Coronary artery (tissue), 2 donors: Measurements from ENCODE around the gene STK17B.
A peak's percentile ranks its signal among the peaks of the same experiment; 100 is the strongest.

Experiments used
- DNase-seq: peaks from one replicate; pipeline ENCODE4 v3.0.0-alpha.2; 2017; ENCODE audit warnings: low spot score
- H3K27ac ChIP-seq, 2 donors: fragments of 200-600 bp; sonication (generic); one replicate each; pipeline ENCODE4 v1.5.1; 2016 to 2019
- H3K4me3 ChIP-seq: fragments of 200-600 bp; sonication (generic); 2 replicates; pipeline ENCODE4 v1.5.1; 2016; ENCODE audit warnings: mild to moderate bottlenecking, moderate library complexity
- TF ChIP-seq, protein P1 (sequence below): fragments of 200-600 bp; sonication (generic); IDR thresholded peaks from one replicate; pipeline ENCODE4 v1.5.1; 2019; ENCODE audit warnings: antibody characterized with exemption

The STK17B gene

DNA sequence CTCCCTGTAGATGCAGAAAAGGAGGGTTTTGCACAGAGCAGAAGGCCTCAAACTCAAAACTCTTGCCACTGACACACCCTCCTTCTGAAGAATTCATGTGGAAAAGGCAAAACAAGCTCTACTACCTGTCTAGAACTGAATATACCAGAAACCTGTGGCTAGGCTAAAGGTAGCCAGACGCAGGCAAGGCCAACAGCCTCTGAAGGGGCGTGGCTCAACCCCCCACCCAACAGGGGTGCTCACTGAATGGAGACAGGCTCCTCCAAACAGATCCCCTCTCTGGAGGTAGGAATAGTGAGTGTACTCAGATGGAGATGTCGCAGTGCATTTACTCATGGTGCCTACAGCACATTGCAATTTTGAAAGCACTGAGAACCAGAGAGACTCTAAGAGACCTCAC is 3.0 kb upstream of the STK17B start:
- Histone ChIP-seq H3K4me3 (no peak overlapping the region), H3K27ac (no peak overlapping the region)
- DNase-seq = no peak
- TF ChIP-seq, protein P1, sequence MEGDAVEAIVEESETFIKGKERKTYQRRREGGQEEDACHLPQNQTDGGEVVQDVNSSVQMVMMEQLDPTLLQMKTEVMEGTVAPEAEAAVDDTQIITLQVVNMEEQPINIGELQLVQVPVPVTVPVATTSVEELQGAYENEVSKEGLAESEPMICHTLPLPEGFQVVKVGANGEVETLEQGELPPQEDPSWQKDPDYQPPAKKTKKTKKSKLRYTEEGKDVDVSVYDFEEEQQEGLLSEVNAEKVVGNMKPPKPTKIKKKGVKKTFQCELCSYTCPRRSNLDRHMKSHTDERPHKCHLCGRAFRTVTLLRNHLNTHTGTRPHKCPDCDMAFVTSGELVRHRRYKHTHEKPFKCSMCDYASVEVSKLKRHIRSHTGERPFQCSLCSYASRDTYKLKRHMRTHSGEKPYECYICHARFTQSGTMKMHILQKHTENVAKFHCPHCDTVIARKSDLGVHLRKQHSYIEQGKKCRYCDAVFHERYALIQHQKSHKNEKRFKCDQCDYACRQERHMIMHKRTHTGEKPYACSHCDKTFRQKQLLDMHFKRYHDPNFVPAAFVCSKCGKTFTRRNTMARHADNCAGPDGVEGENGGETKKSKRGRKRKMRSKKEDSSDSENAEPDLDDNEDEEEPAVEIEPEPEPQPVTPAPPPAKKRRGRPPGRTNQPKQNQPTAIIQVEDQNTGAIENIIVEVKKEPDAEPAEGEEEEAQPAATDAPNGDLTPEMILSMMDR = no peak

DNA sequence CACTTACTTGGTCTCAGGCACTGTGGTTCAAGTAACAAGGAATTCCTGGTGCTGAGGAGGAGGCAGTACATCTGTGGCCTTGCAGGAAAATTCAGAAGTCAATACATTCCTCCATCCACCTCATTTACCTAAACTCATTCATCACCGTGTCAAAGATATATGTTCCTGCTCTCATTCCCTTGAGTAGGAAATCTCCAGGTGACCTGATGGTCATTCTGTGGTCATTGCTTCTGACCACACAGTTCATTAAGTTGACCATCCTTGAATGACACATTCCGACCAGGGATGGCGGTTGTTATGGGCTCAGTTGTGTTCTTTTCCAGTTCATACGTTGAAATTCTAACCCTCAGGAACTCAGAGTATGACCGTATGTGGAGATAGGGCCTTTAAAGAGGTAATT is 2.1 kb upstream of the STK17B start:
- Histone ChIP-seq H3K27ac (no peak overlapping the region), H3K4me3 (no peak overlapping the region)
- TF ChIP-seq, protein P1 = no peak
- DNase-seq = no peak

DNA sequence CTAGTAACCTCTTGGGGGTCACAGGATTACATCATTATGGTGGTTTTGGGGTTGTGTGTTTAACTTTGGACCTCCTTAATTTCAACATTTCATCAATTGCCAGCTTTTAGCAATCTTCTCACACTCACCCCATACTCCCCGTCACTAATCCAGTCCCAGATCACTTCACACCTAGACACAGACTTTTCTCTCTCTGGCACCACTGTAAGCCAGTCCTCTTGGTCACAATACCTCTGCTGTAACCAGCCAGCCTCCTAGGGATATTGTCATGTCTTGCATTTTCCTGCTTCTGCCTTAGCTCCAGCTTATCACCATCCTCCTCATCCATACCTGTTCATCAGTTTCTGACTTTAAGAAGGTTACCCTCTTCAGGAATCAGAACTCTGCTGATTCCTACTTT is 1.6 kb upstream of the STK17B start:
- no peak for DNase-seq
- Histone ChIP-seq H3K4me3 (no peak overlapping the region), H3K27ac (no peak overlapping the region)
- TF ChIP-seq, protein P1 = no peak

DNA sequence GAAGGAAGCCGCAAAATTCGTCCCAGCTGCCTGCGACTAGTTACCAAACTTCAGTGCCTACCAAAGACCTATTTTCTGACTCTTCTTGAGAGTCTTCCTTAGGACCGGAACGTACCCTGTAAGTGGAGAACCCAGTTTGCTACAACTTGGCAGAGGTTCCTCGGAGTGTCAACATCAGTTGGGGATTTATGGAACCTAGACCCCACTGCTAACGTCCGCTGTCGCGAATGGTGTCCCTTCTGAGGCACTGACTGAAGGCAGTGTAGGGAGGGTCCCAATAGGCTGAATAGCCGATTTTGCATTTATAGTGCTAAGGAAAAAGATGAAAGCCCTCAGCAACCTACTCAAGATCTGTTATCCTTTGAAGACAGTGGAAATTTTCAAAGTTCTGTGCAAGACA is 568 bp upstream of the STK17B start:
- TF ChIP-seq, protein P1 = no peak
- no peak for DNase-seq
- Histone ChIP-seq H3K4me3 (peak overlapping the region; percentile 85), H3K27ac (peak overlapping the region; percentile 70 to 93)

DNA sequence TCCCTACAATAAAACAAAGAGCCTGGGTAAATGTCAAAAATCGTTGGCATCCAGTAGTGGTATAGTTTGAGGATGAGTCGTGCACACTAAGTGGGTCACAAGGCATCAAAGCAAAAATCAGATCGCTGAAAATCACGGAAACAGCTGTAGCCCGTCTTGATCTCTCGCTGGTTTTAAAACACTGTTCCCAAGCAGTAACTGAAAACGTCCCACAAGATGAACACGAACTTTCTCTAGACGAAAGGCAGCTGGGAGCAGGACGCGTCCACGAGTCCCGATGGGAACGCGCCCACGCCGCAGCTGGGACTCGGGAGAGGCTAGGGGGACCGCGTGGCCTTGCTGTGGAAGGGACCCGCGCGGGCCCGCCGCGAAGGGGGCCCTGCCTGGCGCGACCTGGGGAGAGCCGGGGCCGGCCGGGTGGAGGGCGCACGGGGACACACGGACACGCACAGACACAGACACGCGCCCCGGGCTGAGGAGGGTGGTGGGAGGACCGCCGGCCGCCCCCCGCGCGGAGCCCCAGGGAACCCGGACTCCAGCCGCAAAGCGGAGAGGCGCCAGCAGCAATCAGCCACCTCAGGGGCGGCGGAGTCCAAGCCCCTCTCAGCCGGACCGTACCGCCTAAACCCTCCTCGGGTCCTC is 651 bp downstream of the STK17B start:
- H3K4me3 ChIP-seq = peak overlapping the region; percentile 85
- TF ChIP-seq, protein P1 = no peak
- DNase-seq = no peak
- H3K27ac ChIP-seq = peak overlapping the region; percentile 81 to 93

DNA sequence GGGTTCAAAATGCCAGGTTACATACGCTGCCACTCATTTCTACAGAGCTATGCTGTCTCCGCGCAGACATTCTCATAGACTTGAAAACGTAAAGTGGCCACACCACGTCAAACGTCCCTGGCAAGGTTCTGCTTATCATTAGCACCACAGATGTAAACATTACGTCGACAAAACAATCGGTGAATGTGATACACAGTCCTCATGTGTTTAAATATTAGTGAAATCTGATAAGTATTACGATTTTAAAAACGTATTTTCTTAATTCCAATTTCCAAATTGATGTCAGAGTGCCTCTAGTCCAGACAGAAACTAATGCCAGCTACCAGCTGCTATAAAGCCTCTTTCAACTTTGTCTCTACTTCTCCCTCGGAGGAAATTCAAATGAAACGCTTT is 1.2 kb downstream of the STK17B start:
- Histone ChIP-seq H3K4me3 (peak overlapping the region; percentile 85), H3K27ac (peak overlapping the region; percentile 81 to 93)
- DNase-seq = no peak
- TF ChIP-seq, protein P1 = no peak

DNA sequence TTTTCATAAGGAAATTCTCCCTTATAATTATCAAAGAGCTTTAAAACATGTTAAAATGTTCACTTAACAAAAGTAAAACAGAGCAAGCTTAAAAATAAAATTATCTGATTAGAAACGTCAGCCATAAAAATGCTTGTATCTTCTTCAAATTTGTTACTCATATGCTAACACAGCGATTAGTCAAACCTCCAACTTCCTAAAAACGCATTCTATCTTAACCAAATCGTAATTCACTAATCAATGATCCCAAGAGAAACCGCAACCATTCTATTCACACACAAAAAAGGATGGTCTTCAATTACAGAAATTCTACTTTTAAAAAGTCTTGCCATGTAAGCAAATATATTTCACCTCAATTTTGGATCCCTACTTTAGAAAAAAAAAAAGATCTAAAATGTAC is 1.9 kb downstream of the STK17B start:
- Histone ChIP-seq H3K4me3 (peak overlapping the region; percentile 85), H3K27ac (peak overlapping the region; percentile 61 to 81)
- TF ChIP-seq, protein P1 = no peak
- no peak for DNase-seq
